Ishikawa (cell line): ENCODE results near the gene ATXN1.

Source experiments
- CEBPB ChIP-seq: IDR thresholded peaks from 2 replicates; pipeline ENCODE4 v1.6.1; 2012
- CREB1 ChIP-seq: IDR thresholded peaks from 2 replicates; pipeline ENCODE4 v1.6.1; 2012; ENCODE audit warnings: low read depth
- EGR1 ChIP-seq: IDR thresholded peaks from 2 replicates; pipeline ENCODE4 v1.6.1; 2012
- EP300 ChIP-seq: IDR thresholded peaks from 2 replicates; pipeline ENCODE4 v1.6.1; 2012; ENCODE audit warnings: borderline replicate concordance
- FOXM1 ChIP-seq: IDR thresholded peaks from 2 replicates; pipeline ENCODE4 v1.6.1; 2012; ENCODE audit warnings: low read depth, borderline replicate concordance
- NFIC ChIP-seq: IDR thresholded peaks from 2 replicates; pipeline ENCODE4 v1.6.1; 2012
- RAD21 ChIP-seq: IDR thresholded peaks from 2 replicates; pipeline ENCODE4 v1.6.1; 2012; ENCODE audit warnings: low read depth
- TAF1 ChIP-seq: IDR thresholded peaks from 2 replicates; pipeline ENCODE4 v1.6.1; 2012; ENCODE audit warnings: low read depth, mild to moderate bottlenecking
- TCF12 ChIP-seq: IDR thresholded peaks from 2 replicates; pipeline ENCODE4 v1.6.1; 2012; ENCODE audit warnings: low read depth
- TEAD4 ChIP-seq: IDR thresholded peaks from 2 replicates; pipeline ENCODE4 v1.6.1; 2012
- YY1 ChIP-seq: IDR thresholded peaks from 2 replicates; pipeline ENCODE4 v1.6.1; 2012; ENCODE audit warnings: low read depth
- ZBTB7A ChIP-seq: IDR thresholded peaks from 2 replicates; pipeline ENCODE4 v1.6.1; 2012; ENCODE audit warnings: low read depth
- TF ChIP-seq, protein P1 (sequence below): IDR thresholded peaks from 2 replicates; pipeline ENCODE4 v1.6.1; 2012; ENCODE audit warnings: low read depth, mild to moderate bottlenecking
- TF ChIP-seq, protein P2 (sequence below): IDR thresholded peaks from 2 replicates; pipeline ENCODE4 v1.6.1; 2012
- TF ChIP-seq, protein P3 (sequence below): IDR thresholded peaks from 2 replicates; pipeline ENCODE4 v1.6.1; 2012

Gene ATXN1

DNA sequence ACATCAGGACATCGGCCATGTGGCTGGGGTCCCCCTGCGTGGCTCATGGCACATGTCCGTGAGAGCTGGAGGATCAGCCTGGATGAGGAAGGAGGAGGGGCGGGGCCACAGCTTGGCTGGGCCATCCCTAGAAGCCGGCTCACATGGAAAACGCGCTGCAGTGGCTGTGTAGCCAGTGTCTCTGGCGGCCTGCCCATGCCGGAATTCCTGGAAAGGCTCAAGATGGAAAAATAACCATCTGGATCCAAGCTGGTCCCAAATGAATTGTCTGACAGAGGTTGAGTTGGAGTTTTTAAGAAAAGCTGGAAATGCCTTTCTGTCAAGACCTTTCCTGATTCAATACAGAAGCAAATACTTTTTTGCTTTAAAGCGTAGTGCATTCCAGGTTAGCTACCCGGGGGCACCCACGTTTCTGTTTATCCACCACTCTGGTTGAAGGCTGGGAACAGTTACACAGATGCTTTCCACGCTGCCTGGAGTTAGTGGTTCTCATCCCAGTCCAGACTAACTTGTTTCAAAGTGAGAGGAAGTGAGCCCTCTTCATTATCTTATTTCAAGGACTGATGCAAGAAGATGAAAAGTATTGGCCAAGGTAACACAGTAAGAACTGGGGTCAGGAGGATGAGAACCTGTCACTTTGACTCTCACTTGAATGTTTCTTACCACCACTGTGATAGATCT is 423.8 kb downstream of the ATXN1 start:
- TF ChIP-seq, protein P1, sequence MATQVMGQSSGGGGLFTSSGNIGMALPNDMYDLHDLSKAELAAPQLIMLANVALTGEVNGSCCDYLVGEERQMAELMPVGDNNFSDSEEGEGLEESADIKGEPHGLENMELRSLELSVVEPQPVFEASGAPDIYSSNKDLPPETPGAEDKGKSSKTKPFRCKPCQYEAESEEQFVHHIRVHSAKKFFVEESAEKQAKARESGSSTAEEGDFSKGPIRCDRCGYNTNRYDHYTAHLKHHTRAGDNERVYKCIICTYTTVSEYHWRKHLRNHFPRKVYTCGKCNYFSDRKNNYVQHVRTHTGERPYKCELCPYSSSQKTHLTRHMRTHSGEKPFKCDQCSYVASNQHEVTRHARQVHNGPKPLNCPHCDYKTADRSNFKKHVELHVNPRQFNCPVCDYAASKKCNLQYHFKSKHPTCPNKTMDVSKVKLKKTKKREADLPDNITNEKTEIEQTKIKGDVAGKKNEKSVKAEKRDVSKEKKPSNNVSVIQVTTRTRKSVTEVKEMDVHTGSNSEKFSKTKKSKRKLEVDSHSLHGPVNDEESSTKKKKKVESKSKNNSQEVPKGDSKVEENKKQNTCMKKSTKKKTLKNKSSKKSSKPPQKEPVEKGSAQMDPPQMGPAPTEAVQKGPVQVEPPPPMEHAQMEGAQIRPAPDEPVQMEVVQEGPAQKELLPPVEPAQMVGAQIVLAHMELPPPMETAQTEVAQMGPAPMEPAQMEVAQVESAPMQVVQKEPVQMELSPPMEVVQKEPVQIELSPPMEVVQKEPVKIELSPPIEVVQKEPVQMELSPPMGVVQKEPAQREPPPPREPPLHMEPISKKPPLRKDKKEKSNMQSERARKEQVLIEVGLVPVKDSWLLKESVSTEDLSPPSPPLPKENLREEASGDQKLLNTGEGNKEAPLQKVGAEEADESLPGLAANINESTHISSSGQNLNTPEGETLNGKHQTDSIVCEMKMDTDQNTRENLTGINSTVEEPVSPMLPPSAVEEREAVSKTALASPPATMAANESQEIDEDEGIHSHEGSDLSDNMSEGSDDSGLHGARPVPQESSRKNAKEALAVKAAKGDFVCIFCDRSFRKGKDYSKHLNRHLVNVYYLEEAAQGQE, result no peak
- TF ChIP-seq TCF12 (no peak), FOXM1 (no peak), ZBTB7A (no peak), YY1 (no peak), CEBPB (no peak), EP300 (no peak)
- TF ChIP-seq, protein P2, sequence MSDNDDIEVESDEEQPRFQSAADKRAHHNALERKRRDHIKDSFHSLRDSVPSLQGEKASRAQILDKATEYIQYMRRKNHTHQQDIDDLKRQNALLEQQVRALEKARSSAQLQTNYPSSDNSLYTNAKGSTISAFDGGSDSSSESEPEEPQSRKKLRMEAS, result no peak

DNA sequence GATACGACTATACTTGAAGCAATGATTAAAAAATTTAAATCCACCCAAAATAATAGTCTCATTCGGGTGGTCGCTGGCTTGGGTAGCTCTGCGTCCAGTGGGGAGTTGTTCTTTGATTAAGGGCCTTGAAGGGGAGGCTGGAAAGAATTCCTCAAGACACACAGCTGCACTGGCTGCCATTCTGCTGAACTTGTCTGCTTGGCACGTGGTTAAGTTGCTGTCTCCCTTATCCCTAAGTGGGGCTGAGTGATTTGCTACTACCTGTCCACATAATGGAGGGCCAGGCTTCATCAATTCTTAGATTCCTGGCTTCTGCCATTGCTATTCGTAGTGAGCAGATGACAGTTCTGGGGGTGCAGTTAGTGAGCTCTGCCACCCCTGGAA is 424.4 kb downstream of the ATXN1 start:
- TF ChIP-seq TEAD4, result no peak

DNA sequence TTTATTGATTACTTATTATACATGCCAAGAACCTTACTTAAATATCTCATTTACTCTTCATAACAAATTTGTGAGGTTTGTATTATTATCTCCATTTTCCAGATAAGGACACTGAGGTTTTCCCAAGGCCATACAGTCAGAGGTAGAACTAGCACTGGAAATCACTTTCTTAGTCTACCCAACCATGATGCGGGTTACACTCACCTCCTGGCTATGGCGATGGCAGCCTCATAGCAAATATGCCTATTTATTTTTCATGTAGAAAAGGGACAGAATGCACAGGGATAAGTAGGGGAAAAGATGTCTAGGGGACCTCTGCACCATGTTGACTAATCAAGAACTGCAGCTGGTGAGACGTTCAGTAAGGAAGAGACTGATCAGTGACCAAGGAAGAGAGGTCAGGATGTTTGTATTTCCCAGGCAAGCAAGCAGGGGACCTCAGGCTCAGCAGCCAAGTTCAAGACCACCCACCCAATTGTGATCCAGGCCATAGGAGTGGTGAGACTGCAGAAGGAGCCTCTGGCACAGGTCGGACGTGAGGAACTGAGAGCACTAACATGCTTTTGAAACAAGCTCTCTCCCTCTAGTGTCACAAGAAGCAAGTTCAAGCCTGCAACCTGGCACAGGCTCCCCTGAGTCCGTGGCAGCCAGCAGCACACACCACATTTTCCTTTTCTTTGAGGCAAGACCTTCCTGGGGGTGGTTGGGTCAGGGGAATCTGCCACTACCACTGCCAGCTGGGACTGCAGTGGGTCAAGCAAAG is 425.0 kb downstream of the ATXN1 start:
- no peak for TF ChIP-seq TEAD4
- TF ChIP-seq, protein P2, result no peak
- TF ChIP-seq RAD21, result no peak
- TF ChIP-seq, protein P1, result no peak

DNA sequence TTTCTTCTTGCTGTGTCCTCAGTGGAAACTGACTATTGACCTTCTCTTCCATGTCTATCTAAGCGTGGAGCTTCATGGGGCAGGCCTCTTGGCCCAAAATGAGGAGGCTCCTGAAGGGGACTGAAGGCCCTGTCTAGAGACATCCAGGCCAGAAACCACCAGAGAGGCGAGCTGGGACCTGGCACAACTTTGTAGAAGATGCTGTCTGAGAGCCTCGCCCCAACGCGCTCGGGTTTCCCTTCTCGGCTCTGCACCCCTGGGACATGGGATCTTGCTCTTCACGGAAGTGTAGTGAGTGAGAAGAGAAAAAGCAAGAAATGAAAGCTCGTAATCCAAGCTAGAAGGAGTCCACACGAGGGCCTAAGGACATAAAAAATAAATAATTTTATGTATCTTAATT is 426.1 kb downstream of the ATXN1 start:
- no peak for TF ChIP-seq YY1
- no peak for TF ChIP-seq TEAD4
- TF ChIP-seq CREB1, result no peak
- TF ChIP-seq, protein P1, result no peak
- no peak for TF ChIP-seq TCF12
- no peak for TF ChIP-seq ZBTB7A
- no peak for TF ChIP-seq FOXM1
- TF ChIP-seq, protein P2, result no peak
- no peak for TF ChIP-seq EP300
- TF ChIP-seq, protein P3, sequence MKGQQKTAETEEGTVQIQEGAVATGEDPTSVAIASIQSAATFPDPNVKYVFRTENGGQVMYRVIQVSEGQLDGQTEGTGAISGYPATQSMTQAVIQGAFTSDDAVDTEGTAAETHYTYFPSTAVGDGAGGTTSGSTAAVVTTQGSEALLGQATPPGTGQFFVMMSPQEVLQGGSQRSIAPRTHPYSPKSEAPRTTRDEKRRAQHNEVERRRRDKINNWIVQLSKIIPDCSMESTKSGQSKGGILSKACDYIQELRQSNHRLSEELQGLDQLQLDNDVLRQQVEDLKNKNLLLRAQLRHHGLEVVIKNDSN, result no peak
- TF ChIP-seq EGR1, result no peak
- TF ChIP-seq TAF1, result no peak
- TF ChIP-seq RAD21, result no peak
- TF ChIP-seq NFIC, result no peak
- TF ChIP-seq CEBPB, result no peak

DNA sequence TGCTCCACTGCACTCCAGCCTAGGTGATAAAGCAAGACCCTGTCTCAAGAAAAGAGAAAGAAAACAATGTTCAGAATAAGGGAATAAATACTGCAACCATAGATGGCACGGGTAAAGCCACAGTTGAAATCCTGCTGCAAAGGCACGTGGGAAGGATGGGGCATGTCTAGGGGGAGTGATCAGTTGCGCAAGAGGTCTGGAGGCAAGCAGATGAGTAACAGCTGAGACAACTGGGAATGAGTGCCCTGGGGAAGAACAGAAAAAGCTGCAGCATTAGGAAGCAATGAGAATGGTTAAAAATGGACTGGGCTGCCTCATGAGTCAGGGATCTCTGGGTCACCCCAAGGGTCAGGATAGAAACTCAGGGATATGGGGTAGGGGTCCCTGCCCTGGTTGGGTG is 426.6 kb downstream of the ATXN1 start:
- no peak for TF ChIP-seq EP300
- TF ChIP-seq, protein P2, result no peak
- TF ChIP-seq RAD21, result no peak
- no peak for TF ChIP-seq FOXM1
- no peak for TF ChIP-seq YY1
- TF ChIP-seq TEAD4, result no peak
- TF ChIP-seq CEBPB, result peak; percentile 77
- TF ChIP-seq, protein P3, result no peak
